ENCODE data around the gene EFNB2. TPM values are rescaled to one million over a fixed set of nuclear protein-coding genes. Genes with fewer than 3 reads are reported as not detected.

Gene EFNB2
- total RNA-seq, 2 experiments from 2014 or later: 0.25 to 0.51 TPM

DNA sequence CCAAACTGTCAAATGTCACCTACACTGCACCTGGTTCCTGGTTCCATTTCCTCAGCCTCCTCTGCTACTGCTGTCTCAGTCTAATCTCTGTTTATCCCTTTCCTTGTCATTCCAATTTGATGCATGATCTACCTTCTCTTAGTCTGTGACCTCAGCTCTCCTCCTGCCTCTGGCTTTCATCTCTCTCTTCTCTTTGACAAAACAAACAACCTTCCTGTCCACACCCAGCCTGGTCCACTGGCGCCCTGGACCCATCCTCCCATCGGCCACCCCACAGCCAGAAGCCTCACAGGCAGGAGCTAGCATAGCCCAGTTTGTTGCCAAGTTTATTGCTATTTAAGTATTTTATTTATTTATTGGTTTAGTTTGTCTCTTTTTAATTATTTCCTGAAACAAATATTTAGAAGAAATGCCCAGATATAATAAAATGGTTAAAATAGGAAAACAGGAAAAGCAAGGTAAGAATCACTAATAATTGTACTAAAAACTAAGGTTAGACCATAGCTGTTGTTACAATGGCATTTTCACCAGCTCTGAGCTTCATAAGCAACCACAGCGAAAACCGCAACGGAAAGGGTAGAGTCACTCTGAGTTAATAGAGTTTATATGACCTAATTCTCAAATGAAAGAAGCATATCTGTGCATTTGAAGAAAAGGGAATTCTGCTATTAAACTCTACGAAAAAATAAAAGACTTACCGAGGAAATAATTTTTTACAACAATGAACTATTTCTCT, 68.6 kb downstream of the EFNB2 start:
- POLR2A ChIA-PET: no interaction called here

GRCh38 chr13:106464076-106464475, 71.4 kb downstream of the EFNB2 start:
- no TSS peak for BruUV-seq (replicated peaks)
- intact Hi-C loops (cut with micrococcal nuclease; ENCODE audit: unreplicated experiment): no loop called here

More for the DNA sequence above, 68.6 kb downstream of the EFNB2 start:
- Histone ChIP-seq H3K4me2 (ENCODE audit: low read length) (no peak overlapping the region), H3K36me3 (ENCODE audit: insufficient read depth, low read length) (no peaks in the 10 kb centered on the region), H2AFZ (ENCODE audit: low read length) (no peak overlapping the region), H3K9me3 (ENCODE audit: low read length) (no peaks in the 10 kb centered on the region), H3K4me3 (ENCODE audit: low read depth, low read length, poor library complexity, severe bottlenecking) (no peak overlapping the region), H3K79me2 (ENCODE audit: insufficient read depth, low read depth, low read length) (no peaks in the 10 kb centered on the region), H4K20me1 (ENCODE audit: insufficient read depth, low read length) (no peaks in the 10 kb centered on the region), H3K9me2 (ENCODE audit: insufficient read depth, low read length) (no peaks in the 10 kb centered on the region), H3K4me1 (ENCODE audit: insufficient read depth, low read length, poor library complexity, severe bottlenecking) (no peaks in the 10 kb centered on the region), H3K27ac (ENCODE audit: low read depth, low read length, poor library complexity, severe bottlenecking) (no peak overlapping the region)
- intact Hi-C loops (cut with micrococcal nuclease; ENCODE audit: unreplicated experiment): no loop called here
- TF ChIP-seq EZH2phosphoT487 (IDR thresholded peaks at IDR 0.05; ENCODE audit: borderline replicate concordance, low read depth, low read length): no peak
- TF ChIP-seq, protein P1, sequence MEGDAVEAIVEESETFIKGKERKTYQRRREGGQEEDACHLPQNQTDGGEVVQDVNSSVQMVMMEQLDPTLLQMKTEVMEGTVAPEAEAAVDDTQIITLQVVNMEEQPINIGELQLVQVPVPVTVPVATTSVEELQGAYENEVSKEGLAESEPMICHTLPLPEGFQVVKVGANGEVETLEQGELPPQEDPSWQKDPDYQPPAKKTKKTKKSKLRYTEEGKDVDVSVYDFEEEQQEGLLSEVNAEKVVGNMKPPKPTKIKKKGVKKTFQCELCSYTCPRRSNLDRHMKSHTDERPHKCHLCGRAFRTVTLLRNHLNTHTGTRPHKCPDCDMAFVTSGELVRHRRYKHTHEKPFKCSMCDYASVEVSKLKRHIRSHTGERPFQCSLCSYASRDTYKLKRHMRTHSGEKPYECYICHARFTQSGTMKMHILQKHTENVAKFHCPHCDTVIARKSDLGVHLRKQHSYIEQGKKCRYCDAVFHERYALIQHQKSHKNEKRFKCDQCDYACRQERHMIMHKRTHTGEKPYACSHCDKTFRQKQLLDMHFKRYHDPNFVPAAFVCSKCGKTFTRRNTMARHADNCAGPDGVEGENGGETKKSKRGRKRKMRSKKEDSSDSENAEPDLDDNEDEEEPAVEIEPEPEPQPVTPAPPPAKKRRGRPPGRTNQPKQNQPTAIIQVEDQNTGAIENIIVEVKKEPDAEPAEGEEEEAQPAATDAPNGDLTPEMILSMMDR (conservative IDR thresholded peaks at IDR 0.05; ENCODE audit: low read length): no peak
- DNase-seq (ENCODE audit: low spot score): no peak
- BruUV-seq (replicated peaks): no TSS peak
- CTCF ChIA-PET (ENCODE audit: unreplicated experiment): no interaction called here

GRCh38 chr13:106462710-106463109, 72.8 kb downstream of the EFNB2 start:
- intact Hi-C loops (cut with micrococcal nuclease; ENCODE audit: unreplicated experiment): no loop called here
- Histone ChIP-seq H3K9me3 (ENCODE audit: low read length) (no peaks in the 10 kb centered on the region), H3K36me3 (ENCODE audit: insufficient read depth, low read length) (no peaks in the 10 kb centered on the region), H4K20me1 (ENCODE audit: insufficient read depth, low read length) (no peaks in the 10 kb centered on the region), H2AFZ (ENCODE audit: low read length) (no peak overlapping the region), H3K79me2 (ENCODE audit: insufficient read depth, low read depth, low read length) (no peaks in the 10 kb centered on the region), H3K4me2 (ENCODE audit: low read length) (no peak overlapping the region), H3K4me1 (ENCODE audit: insufficient read depth, low read length, poor library complexity, severe bottlenecking) (no peaks in the 10 kb centered on the region), H3K9me2 (ENCODE audit: insufficient read depth, low read length) (no peaks in the 10 kb centered on the region), H3K27ac (ENCODE audit: low read depth, low read length, poor library complexity, severe bottlenecking) (no peak overlapping the region), H3K4me3 (ENCODE audit: low read depth, low read length, poor library complexity, severe bottlenecking) (no peak overlapping the region)
- POLR2A ChIA-PET: no interaction called here
- TF ChIP-seq EZH2phosphoT487 (IDR thresholded peaks at IDR 0.05; ENCODE audit: borderline replicate concordance, low read depth, low read length): no peak
- TF ChIP-seq, protein P1 (conservative IDR thresholded peaks at IDR 0.05; ENCODE audit: low read length): no peak
- CTCF ChIA-PET (ENCODE audit: unreplicated experiment): no interaction called here
- DNase-seq (ENCODE audit: low spot score): no peak
- no TSS peak for BruUV-seq (replicated peaks)

More at GRCh38 chr13:106464076-106464475, 71.4 kb downstream of the EFNB2 start:
- CTCF ChIA-PET (ENCODE audit: unreplicated experiment): no interaction called here
- no peaks in the 10 kb centered on the region for H3K4me1 ChIP-seq (ENCODE audit: insufficient read depth, low read length, poor library complexity, severe bottlenecking)
- H3K36me3 ChIP-seq (ENCODE audit: insufficient read depth, low read length): no peaks in the 10 kb centered on the region
- H2AFZ ChIP-seq (ENCODE audit: low read length): no peak overlapping the region
- no peak overlapping the region for H3K4me2 ChIP-seq (ENCODE audit: low read length)
- H3K9me3 ChIP-seq (ENCODE audit: low read length): no peaks in the 10 kb centered on the region
- POLR2A ChIA-PET: no interaction called here
- H4K20me1 ChIP-seq (ENCODE audit: insufficient read depth, low read length): no peaks in the 10 kb centered on the region
- no peak overlapping the region for H3K4me3 ChIP-seq (ENCODE audit: low read depth, low read length, poor library complexity, severe bottlenecking)
- H3K79me2 ChIP-seq (ENCODE audit: insufficient read depth, low read depth, low read length): no peaks in the 10 kb centered on the region
- DNase-seq (ENCODE audit: low spot score): no peak
- H3K27ac ChIP-seq (ENCODE audit: low read depth, low read length, poor library complexity, severe bottlenecking): no peak overlapping the region
- TF ChIP-seq EZH2phosphoT487 (IDR thresholded peaks at IDR 0.05; ENCODE audit: borderline replicate concordance, low read depth, low read length): no peak
- TF ChIP-seq, protein P1 (conservative IDR thresholded peaks at IDR 0.05; ENCODE audit: low read length): no peak
- H3K9me2 ChIP-seq (ENCODE audit: insufficient read depth, low read length): no peaks in the 10 kb centered on the region
